Effector memory CD8-positive, alpha-beta T cell (primary cell): ENCODE data around the gene ADAMTSL3.
A peak's percentile ranks its signal among the peaks of the same experiment; 100 is the strongest.

Experiments used
- ATAC-seq: fragments of 150-1000 bp; cut with Tn5 transposase; replicated peaks from 2 replicates; pipeline ENCODE4 v1.10.0; 2021; ENCODE audit warnings: mild to moderate bottlenecking, moderate library complexity
- DNase-seq, 3 experiments: peaks; one replicate each; pipeline ENCODE4 v3.0.0; 2021
- H3K27ac Mint-ChIP-seq, 2 donors: one replicate each; pipeline ENCODE4 v1.8.0; 2022; ENCODE audit warnings: mild to moderate bottlenecking in 2 of 2, mixed read lengths in 2 of 2, moderate library complexity in 2 of 2
- H3K27me3 Mint-ChIP-seq, 2 donors: one replicate each; pipeline ENCODE4 v1.8.0; 2022; ENCODE audit warnings: mixed read lengths in 2 of 2
- H3K36me3 Mint-ChIP-seq: one replicate; pipeline ENCODE4 v1.8.0; 2022; ENCODE audit warnings: mild to moderate bottlenecking, moderate library complexity, mixed read lengths; ENCODE audit not compliant: insufficient read depth
- H3K4me1 Mint-ChIP-seq, 2 donors: one replicate each; pipeline ENCODE4 v1.8.0; 2022; ENCODE audit warnings: low read depth in 2 of 2, mixed read lengths in 2 of 2
- H3K4me3 Mint-ChIP-seq, 2 donors: one replicate each; pipeline ENCODE4 v1.8.0; 2022; ENCODE audit warnings: mild to moderate bottlenecking in 2 of 2, mixed read lengths in 2 of 2, moderate library complexity in 2 of 2
- H3K9me3 Mint-ChIP-seq, 2 donors: one replicate each; pipeline ENCODE4 v1.8.0; 2022; ENCODE audit warnings: mixed read lengths in 2 of 2

The ADAMTSL3 gene

DNA sequence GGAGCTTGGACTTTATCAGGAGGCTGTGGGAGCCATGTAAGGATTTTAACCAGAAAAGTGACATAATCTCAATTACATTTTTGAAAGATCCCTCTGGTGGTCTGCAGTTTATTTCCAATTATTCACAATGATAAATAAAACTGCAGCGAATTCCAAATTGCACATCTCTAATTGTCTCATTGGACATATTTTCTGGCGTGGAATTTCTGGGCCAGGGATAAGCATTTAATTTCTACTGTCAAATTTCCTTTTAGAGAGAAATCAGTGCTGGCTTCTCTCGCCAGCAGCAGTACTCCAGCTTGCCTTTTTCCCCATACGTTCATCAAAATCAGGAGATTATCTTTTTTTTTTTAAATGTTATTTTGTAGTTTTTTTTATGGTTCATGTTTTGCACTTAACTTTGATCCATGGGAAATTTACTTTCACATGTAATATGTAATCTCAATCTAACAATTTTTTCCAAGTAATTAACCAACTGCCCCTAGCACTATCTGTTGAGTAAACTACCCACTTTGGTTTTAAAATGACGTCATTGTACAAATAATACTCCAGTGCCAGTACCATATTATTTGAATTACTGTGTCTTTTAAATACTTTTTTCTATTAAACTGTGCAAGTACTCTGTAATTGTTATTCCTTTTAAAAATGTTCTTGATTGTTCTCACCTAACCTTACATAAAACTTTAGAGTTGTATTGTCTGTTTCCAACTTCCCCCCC, 251.8 kb downstream of the ADAMTSL3 start:
- H3K9me3 Mint-ChIP-seq: no peaks in the 10 kb centered on the region
- no peaks in the 10 kb centered on the region for H3K4me1 Mint-ChIP-seq
- no peak overlapping the region for H3K4me3 Mint-ChIP-seq
- ATAC-seq: no peak
- peaks cover 0 to 7% of the 10 kb centered on the region in 2 donors for H3K27me3 Mint-ChIP-seq
- DNase-seq: no peak
- H3K27ac Mint-ChIP-seq: no peak overlapping the region
- no peaks in the 10 kb centered on the region for H3K36me3 Mint-ChIP-seq

- H3K27me3 Mint-ChIP-seq: peaks cover 0 to 6% of the 10 kb centered on the region in 2 donors
- no peak for DNase-seq
- ATAC-seq: no peak
- no peaks in the 10 kb centered on the region for H3K9me3 Mint-ChIP-seq
- no peaks in the 10 kb centered on the region for H3K4me1 Mint-ChIP-seq
- H3K4me3 Mint-ChIP-seq: no peak overlapping the region
- no peak overlapping the region for H3K27ac Mint-ChIP-seq
- H3K36me3 Mint-ChIP-seq: peaks cover 3% of the 10 kb centered on the region
Observed at GRCh38 chr15:83911345-83911744, 257.4 kb downstream of the ADAMTSL3 start.

GRCh38 chr15:83912343-83912742, 258.4 kb downstream of the ADAMTSL3 start:
- Mint-ChIP-seq H3K4me3 (no peak overlapping the region), H3K4me1 (no peaks in the 10 kb centered on the region), H3K27me3 (peaks cover 0 to 6% of the 10 kb centered on the region in 2 donors), H3K27ac (no peak overlapping the region), H3K9me3 (no peaks in the 10 kb centered on the region), H3K36me3 (peaks cover 3% of the 10 kb centered on the region)
- ATAC-seq (no peak), DNase-seq (no peak)

GRCh38 chr15:83913034-83913632, 259.2 kb downstream of the ADAMTSL3 start:
- no peak for ATAC-seq

GRCh38 chr15:83914906-83915305, 261.0 kb downstream of the ADAMTSL3 start:
- H3K4me1 Mint-ChIP-seq: no peaks in the 10 kb centered on the region
- DNase-seq: no peak
- H3K36me3 Mint-ChIP-seq: peaks cover 3% of the 10 kb centered on the region
- H3K4me3 Mint-ChIP-seq: no peak overlapping the region
- H3K9me3 Mint-ChIP-seq: no peaks in the 10 kb centered on the region
- peaks cover 6 to 10% of the 10 kb centered on the region in 2 donors for H3K27me3 Mint-ChIP-seq
- H3K27ac Mint-ChIP-seq: no peak overlapping the region
- no peak for ATAC-seq

More at GRCh38 chr15:83913034-83913632, 259.2 kb downstream of the ADAMTSL3 start:
- Mint-ChIP-seq H3K9me3 (no peaks in the 10 kb centered on the region), H3K27me3 (peaks cover under 1 to 6% of the 10 kb centered on the region in 2 donors), H3K36me3 (peaks cover 3% of the 10 kb centered on the region), H3K27ac (no peak overlapping the region), H3K4me1 (no peaks in the 10 kb centered on the region), H3K4me3 (no peak overlapping the region)
- DNase-seq: no peak

DNA sequence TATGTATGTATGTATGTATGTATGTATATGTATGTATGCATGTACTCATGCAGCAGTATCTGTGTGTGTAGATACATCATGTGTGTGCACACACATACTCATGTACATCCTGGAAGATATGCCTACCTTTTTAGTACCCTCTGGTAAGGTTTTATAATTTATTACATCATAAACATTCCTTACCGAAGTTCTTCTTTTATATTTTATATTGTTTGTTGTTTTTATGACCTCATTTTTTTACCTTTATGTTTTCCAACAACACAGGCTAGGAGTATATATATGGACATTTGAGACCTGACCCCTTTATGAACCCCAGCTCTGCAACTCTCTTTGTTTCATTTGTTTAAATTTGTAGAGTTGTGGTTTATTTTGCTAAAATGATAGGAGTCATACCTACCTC, 263.5 kb downstream of the ADAMTSL3 start:
- Mint-ChIP-seq H3K27ac (no peak overlapping the region), H3K4me3 (no peak overlapping the region), H3K4me1 (no peaks in the 10 kb centered on the region), H3K9me3 (no peaks in the 10 kb centered on the region), H3K36me3 (peaks cover 3% of the 10 kb centered on the region), H3K27me3 (peaks cover 6 to 10% of the 10 kb centered on the region in 2 donors)
- ATAC-seq (no peak), DNase-seq (no peak)

GRCh38 chr15:83918011-83918410, 264.1 kb downstream of the ADAMTSL3 start:
- Mint-ChIP-seq H3K36me3 (peaks cover 3% of the 10 kb centered on the region), H3K4me3 (no peak overlapping the region), H3K27me3 (peaks cover 4 to 10% of the 10 kb centered on the region in 2 donors), H3K4me1 (no peaks in the 10 kb centered on the region), H3K9me3 (no peaks in the 10 kb centered on the region), H3K27ac (no peak overlapping the region)
- DNase-seq: no peak
- ATAC-seq: no peak

DNA sequence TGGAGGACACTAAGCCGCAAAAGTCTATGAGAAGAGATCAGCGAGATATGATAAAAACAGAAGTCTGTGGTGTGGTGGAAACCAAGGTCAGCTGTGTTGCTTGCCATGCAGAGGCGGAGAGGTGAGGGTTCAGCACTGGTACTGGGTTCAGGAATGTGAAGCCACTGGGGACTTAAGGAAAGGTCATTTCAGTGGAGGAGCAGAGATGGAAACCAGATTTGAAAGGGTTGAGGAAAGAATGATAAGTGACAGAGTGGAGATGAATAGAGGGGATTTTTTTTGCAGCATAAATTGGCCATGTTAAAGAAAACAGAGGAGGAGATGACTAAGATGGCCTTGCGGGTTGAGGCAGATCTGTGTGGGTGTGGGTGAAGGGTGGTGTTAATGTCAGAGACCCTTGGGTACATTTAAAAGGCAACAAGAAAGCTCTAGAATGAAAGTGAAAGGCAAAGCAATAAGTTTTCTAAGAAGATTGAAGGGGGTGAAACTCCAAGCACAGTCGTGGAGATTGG, 265.5 kb downstream of the ADAMTSL3 start:
- H3K9me3 Mint-ChIP-seq: no peaks in the 10 kb centered on the region
- H3K27me3 Mint-ChIP-seq: peaks cover 0 to 10% of the 10 kb centered on the region in 2 donors
- ATAC-seq (peak; percentile 63), DNase-seq (no peak)
- no peak overlapping the region for H3K27ac Mint-ChIP-seq
- H3K4me1 Mint-ChIP-seq: no peaks in the 10 kb centered on the region
- H3K36me3 Mint-ChIP-seq: no peaks in the 10 kb centered on the region
- H3K4me3 Mint-ChIP-seq: peak overlapping the region in 1 of 2 donors; percentile 0

- H3K27me3 Mint-ChIP-seq: peaks cover 0 to 10% of the 10 kb centered on the region in 2 donors
- H3K36me3 Mint-ChIP-seq: no peaks in the 10 kb centered on the region
- no peaks in the 10 kb centered on the region for H3K9me3 Mint-ChIP-seq
- no peak overlapping the region for H3K27ac Mint-ChIP-seq
- no peaks in the 10 kb centered on the region for H3K4me1 Mint-ChIP-seq
- ATAC-seq (no peak), DNase-seq (no peak)
- no peak overlapping the region for H3K4me3 Mint-ChIP-seq
Observed at GRCh38 chr15:83919978-83920510, 266.1 kb downstream of the ADAMTSL3 start.

- DNase-seq: no peak
- Mint-ChIP-seq H3K4me1 (no peaks in the 10 kb centered on the region), H3K36me3 (no peaks in the 10 kb centered on the region), H3K27me3 (peaks cover 0 to 10% of the 10 kb centered on the region in 2 donors), H3K4me3 (no peak overlapping the region), H3K9me3 (no peaks in the 10 kb centered on the region), H3K27ac (no peak overlapping the region)
- ATAC-seq: no peak
Observed at GRCh38 chr15:83922649-83923294, 268.8 kb downstream of the ADAMTSL3 start.

DNA sequence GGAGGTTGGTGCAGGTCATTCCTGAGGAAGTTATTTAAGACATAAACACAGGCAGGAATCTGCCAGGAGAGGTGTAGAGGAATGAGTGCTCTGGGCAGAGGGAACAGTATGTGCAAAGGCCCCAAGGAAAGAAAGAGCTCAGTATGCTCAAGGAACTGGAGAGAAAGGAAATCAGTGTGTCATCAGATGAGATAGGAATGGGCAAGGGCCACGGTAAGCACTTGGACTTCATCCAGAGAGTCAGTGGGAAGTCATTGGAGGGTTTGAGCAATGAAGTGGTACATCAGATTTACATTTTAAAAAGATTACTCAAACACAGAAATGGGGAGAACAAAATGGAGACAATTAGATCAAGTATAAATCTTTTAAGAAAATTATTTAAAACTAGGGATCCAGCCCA, 272.2 kb downstream of the ADAMTSL3 start:
- H3K4me1 Mint-ChIP-seq: no peaks in the 10 kb centered on the region
- no peak overlapping the region for H3K27ac Mint-ChIP-seq
- no peaks in the 10 kb centered on the region for H3K36me3 Mint-ChIP-seq
- DNase-seq (no peak), ATAC-seq (no peak)
- peaks cover 0 to 2% of the 10 kb centered on the region in 2 donors for H3K9me3 Mint-ChIP-seq
- no peak overlapping the region for H3K4me3 Mint-ChIP-seq
- H3K27me3 Mint-ChIP-seq: peaks cover 0 to 15% of the 10 kb centered on the region in 2 donors

- ATAC-seq: no peak
- peaks cover 0 to 4% of the 10 kb centered on the region in 2 donors for H3K9me3 Mint-ChIP-seq
- no peak overlapping the region for H3K27ac Mint-ChIP-seq
Observed at GRCh38 chr15:83927704-83928391, 273.9 kb downstream of the ADAMTSL3 start.

GRCh38 chr15:83928392-83928734, 274.4 kb downstream of the ADAMTSL3 start:
- peaks cover 5 to 15% of the 10 kb centered on the region in 2 donors for H3K27me3 Mint-ChIP-seq
- H3K9me3 Mint-ChIP-seq: peaks cover 0 to 4% of the 10 kb centered on the region in 2 donors
- DNase-seq (no peak), ATAC-seq (no peak)
- no peaks in the 10 kb centered on the region for H3K36me3 Mint-ChIP-seq
- H3K4me1 Mint-ChIP-seq: no peaks in the 10 kb centered on the region
- H3K27ac Mint-ChIP-seq: no peak overlapping the region
- no peak overlapping the region for H3K4me3 Mint-ChIP-seq

More at GRCh38 chr15:83927704-83928391, 273.9 kb downstream of the ADAMTSL3 start:
- Mint-ChIP-seq H3K36me3 (no peaks in the 10 kb centered on the region), H3K4me3 (no peak overlapping the region), H3K4me1 (no peaks in the 10 kb centered on the region), H3K27me3 (peaks cover 5 to 15% of the 10 kb centered on the region in 2 donors)
- no peak for DNase-seq
